Melanocyte of skin (primary cell): ENCODE data around the gene EPB42. TPM values are rescaled to one million over a fixed set of nuclear protein-coding genes. Genes with fewer than 3 reads are reported as not detected.

Experiments used
- small RNA-seq, 2 donors: library from RNA; depleted of rRNA; stranded (forward); fragments of <200 nt; gene quantifications; one replicate each; pipeline ENCODE3, GENCODE V24; 2012
- total RNA-seq, 2 donors: library from RNA; depleted of rRNA; stranded (reverse); fragments of >200 nt; gene quantifications; 2 replicates each; pipeline ENCODE4 v1.2.3, GENCODE V29; 2012

The EPB42 gene
- not detected for total RNA-seq

GRCh38 chr15:43220991-43221403, at the start of gene EPB42:
Gene EPB42 (minus strand): TSS chr15:43221018. CDS start chr15:43220825, 193 bp downstream.

DNA sequence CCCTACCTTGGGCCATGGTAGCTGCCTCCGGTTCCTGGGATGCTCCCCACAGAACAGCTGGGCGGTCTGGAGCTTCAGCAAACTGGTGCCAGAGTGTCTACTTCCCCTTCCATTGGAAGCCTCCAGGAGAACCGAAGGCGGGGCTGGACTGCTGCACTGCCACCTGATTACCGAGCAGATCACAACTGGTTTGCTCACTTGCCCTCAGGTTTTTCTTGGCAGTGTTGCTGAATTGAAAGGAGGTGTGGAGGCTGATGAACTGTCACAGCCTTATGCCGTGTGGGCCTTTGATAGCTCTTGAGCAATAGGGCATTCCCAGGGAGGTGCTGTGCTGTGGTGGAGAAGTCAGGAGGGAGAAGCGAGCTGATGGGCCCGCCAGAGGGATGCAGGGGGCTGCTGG, 46.0 kb upstream of the EPB42 start, which contains the start of gene TGM5:
Gene TGM5, minus strand, starts transcription at position 95 of the 400 bp plus-strand sequence. Its CDS starts 79 bp downstream, at position 16.

GRCh38 chr15:43185157-43186002, 35.4 kb downstream of the EPB42 start, which contains the start of gene CCNDBP1:
Gene CCNDBP1 (plus strand): TSS chr15:43185403. CDS start chr15:43185499, 96 bp downstream.

Small RNAs within 50 kb of the gene (small RNA-seq; reads per million reads assigned to genes)
- 0 reads per million in 2 donors for gene RF00019

Other genes with a start within 250 kb of the EPB42 start
- gene UBR1, start 115.0 kb downstream of the EPB42 start, total RNA-seq, result 10 to 100 TPM; 32.3 to 37.6 TPM
- gene TMEM62, start 87.4 kb downstream of the EPB42 start, total RNA-seq, result 10 to 100 TPM; 28.9 to 33.6 TPM
- 10 to 100 TPM; 72.3 to 93.6 TPM for gene CCNDBP1, start 35.6 kb downstream of the EPB42 start, total RNA-seq
- gene TGM5, start 45.9 kb upstream of the EPB42 start, total RNA-seq, result not detected
- gene TGM7, start 81.2 kb upstream of the EPB42 start, total RNA-seq, result not detected
- 10 to 100 TPM in 1 of 2 donors, 1 to 10 TPM in 1; 5.5 to 10.3 TPM for gene LCMT2, start 109.6 kb upstream of the EPB42 start, total RNA-seq
- 10 to 100 TPM; 32.6 to 37.9 TPM for gene ZSCAN29, start 150.0 kb upstream of the EPB42 start, total RNA-seq
- 10 to 100 TPM; 12.4 to 20.0 TPM for gene TUBGCP4, start 150.1 kb upstream of the EPB42 start, total RNA-seq